RWPE1 (cell line): ENCODE data around the gene ABCF1.

ENCODE experiments used
- CTCF ChIA-PET: fragments of 350-600 bp; sonication (Branson Sonifier 250); formaldehyde crosslinking; extraction: SDS; loops from one replicate; lab custom pipeline; 2021; lab: Yijun Ruan, JAX
- POLR2A ChIA-PET: fragments of 400-600 bp; formaldehyde crosslinking; extraction: SDS; loops from one replicate; lab custom pipeline; 2020; ENCODE audit warnings: antibody characterized with exemption; ENCODE audit not compliant: low non-redundant PET; lab: Yijun Ruan, JAX
- DNase-seq: peaks from one replicate; pipeline ENCODE4 v3.0.0; 2012; ENCODE audit warnings: low spot score
- H3K27ac ChIP-seq: fragments of 450-650 bp; 2 replicates; pipeline ENCODE4 v1.5.1; 2017
- TF ChIP-seq, protein P1 (sequence below): fragments of 450-650 bp; conservative IDR thresholded peaks from 2 replicates; pipeline ENCODE4 v1.5.1; 2017; ENCODE audit warnings: low read depth, mild to moderate bottlenecking

Gene ABCF1

GRCh38 chr6:30601815-30602641 is 30.8 kb downstream of the ABCF1 start:
- DNase-seq, result no peak
- ChIA-PET CTCF (interaction anchor here (1.4 kb wide), 1 partner anchor 11 kb away, joined by 7 read pairs; no protein-coding TSS in a partner anchor), POLR2A (no interaction called here)
- TF ChIP-seq, protein P1, sequence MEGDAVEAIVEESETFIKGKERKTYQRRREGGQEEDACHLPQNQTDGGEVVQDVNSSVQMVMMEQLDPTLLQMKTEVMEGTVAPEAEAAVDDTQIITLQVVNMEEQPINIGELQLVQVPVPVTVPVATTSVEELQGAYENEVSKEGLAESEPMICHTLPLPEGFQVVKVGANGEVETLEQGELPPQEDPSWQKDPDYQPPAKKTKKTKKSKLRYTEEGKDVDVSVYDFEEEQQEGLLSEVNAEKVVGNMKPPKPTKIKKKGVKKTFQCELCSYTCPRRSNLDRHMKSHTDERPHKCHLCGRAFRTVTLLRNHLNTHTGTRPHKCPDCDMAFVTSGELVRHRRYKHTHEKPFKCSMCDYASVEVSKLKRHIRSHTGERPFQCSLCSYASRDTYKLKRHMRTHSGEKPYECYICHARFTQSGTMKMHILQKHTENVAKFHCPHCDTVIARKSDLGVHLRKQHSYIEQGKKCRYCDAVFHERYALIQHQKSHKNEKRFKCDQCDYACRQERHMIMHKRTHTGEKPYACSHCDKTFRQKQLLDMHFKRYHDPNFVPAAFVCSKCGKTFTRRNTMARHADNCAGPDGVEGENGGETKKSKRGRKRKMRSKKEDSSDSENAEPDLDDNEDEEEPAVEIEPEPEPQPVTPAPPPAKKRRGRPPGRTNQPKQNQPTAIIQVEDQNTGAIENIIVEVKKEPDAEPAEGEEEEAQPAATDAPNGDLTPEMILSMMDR, result no peak
- H3K27ac ChIP-seq, result peak overlapping the region; percentile 58

DNA sequence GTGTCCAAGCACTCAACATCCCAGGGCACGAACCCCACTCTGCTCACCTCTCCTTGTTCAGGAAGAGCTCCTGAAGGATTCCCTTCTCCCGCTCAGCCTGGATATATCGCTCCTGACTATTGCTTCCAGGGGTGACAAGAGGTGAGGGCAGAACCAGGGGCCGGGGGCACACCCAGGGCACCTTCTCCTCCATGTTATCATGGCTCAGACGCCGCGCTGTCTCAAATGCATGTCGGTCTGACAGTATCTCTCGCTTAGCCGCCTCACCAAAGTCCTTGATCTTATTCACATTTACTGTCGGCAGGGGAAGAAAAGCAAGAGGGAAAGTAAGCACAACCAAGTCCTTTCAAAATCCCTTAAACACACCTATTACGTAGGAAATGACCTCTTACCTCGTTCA is 32.7 kb downstream of the ABCF1 start:
- H3K27ac ChIP-seq, result no peak overlapping the region
- POLR2A ChIA-PET, result no interaction called here
- CTCF ChIA-PET, result no interaction called here

GRCh38 chr6:30610065-30610464 is 38.8 kb downstream of the ABCF1 start:
- CTCF ChIA-PET, result interaction anchor here (0.7 kb wide), 1 partner anchor 107 kb away, joined by 3 read pairs; the partner anchor contains the start of gene MDC1
- no peak overlapping the region for H3K27ac ChIP-seq
- POLR2A ChIA-PET, result no interaction called here
- DNase-seq, result no peak
- TF ChIP-seq, protein P1, result no peak

More for the DNA sequence above, 32.7 kb downstream of the ABCF1 start:
- DNase-seq, result no peak
- TF ChIP-seq, protein P1, result no peak

- no peak for DNase-seq
- H3K27ac ChIP-seq, result no peak overlapping the region
- POLR2A ChIA-PET, result no interaction called here
- TF ChIP-seq, protein P1, result no peak
- CTCF ChIA-PET, result no interaction called here
Measured at GRCh38 chr6:30611150-30611855, 40.1 kb downstream of the ABCF1 start.

DNA sequence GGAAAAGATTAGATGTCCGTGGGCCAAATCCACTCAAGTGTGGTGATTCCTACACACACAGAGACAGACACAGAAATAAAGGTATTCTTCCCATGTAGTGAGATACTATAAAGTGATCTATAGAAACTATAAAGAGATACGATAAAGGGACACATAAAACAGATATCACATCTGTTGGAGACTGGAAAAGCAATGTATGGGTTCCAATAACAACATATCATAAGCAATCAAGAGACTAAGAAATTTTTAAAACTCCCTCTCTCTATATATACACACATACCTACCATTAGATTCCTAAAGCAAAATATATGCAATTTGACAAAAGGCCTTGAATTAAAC is 40.6 kb downstream of the ABCF1 start:
- CTCF ChIA-PET, result interaction anchor here (1.1 kb wide), 1 partner anchor 119 kb away, joined by 3 read pairs; no protein-coding TSS in a partner anchor
- POLR2A ChIA-PET, result no interaction called here
- no peak overlapping the region for H3K27ac ChIP-seq
- no peak for DNase-seq
- TF ChIP-seq, protein P1, result no peak

DNA sequence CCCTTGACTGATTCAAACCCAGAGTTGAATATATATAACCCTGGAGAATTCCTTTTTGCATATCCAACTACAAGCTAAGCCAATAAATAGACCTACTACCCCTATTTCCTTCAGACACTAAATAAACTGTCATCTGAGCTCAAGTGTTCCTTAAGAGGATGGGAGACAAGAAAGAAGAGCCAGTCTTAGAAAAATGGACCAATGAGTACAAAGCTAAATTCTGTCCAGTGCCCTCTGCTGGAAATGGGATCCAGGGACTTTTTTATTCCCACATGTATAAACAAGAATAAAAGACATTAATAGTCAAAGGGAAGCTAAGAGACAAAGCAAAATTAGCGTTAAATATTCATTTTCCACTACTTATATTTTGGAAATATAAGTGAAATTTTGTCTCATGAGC is 41.0 kb downstream of the ABCF1 start:
- no peak for DNase-seq
- no peak overlapping the region for H3K27ac ChIP-seq
- CTCF ChIA-PET, result interaction anchor here (0.6 to 1.5 kb wide), 5 partner anchors 10 to 119 kb away, joined by 3 to 7 read pairs (median 3); no protein-coding TSS in a partner anchor
- TF ChIP-seq, protein P1, result no peak; the same call in 1 of the 2 replicates
- POLR2A ChIA-PET, result no interaction called here
